Measurements from ENCODE around the gene PPP1R1C.

PPP1R1C gene

GRCh38 chr2:181984814-181985631, 630 bp upstream of the PPP1R1C start:
- Histone ChIP-seq H3K36me3 (ENCODE audit: low read length) (no peaks in the 10 kb centered on the region), H3K9me3 (ENCODE audit: insufficient read depth, low read length) (no peaks in the 10 kb centered on the region), H3K9ac (ENCODE audit: low read length) (no peak overlapping the region), H2AFZ (ENCODE audit: low read depth, low read length, severe bottlenecking) (no peak overlapping the region), H3K79me2 (ENCODE audit: insufficient read depth, low read length) (no peaks in the 10 kb centered on the region), H3K27me3 (ENCODE audit: low read length) (no peaks in the 10 kb centered on the region), H4K20me1 (ENCODE audit: low read depth, low read length) (no peaks in the 10 kb centered on the region), H3K27ac (ENCODE audit: low read depth, low read length) (no peak overlapping the region), H3K4me2 (ENCODE audit: low read depth, low read length, poor library complexity, severe bottlenecking) (no peak overlapping the region), H3F3A (ENCODE audit: insufficient read depth) (no peaks in the 10 kb centered on the region), H3K9me2 (replicated peaks; ENCODE audit: insufficient read depth, low read length) (no peaks in the 10 kb centered on the region), H3K4me3 (ENCODE audit: insufficient read depth, low read length, poor library complexity, severe bottlenecking) (no peak overlapping the region)
- TF ChIP-seq EZH2phosphoT487 (conservative IDR thresholded peaks at IDR 0.05; ENCODE audit: low read length) = no peak
- TF ChIP-seq CTCF (IDR thresholded peaks at IDR 0.05; ENCODE audit: insufficient read depth, low read length, poor library complexity, severe bottlenecking) = no peak

- no peaks in the 10 kb centered on the region for H3K36me3 ChIP-seq (ENCODE audit: low read length)
- no peak overlapping the region for H3K4me2 ChIP-seq (ENCODE audit: low read depth, low read length, poor library complexity, severe bottlenecking)
- no peak for TF ChIP-seq EZH2phosphoT487 (conservative IDR thresholded peaks at IDR 0.05; ENCODE audit: low read length)
- TF ChIP-seq CTCF (IDR thresholded peaks at IDR 0.05; ENCODE audit: insufficient read depth, low read length, poor library complexity, severe bottlenecking) = no peak
- no peaks in the 10 kb centered on the region for H3K27me3 ChIP-seq (ENCODE audit: low read length)
- H2AFZ ChIP-seq (ENCODE audit: low read depth, low read length, severe bottlenecking) = no peak overlapping the region
- H3K9me3 ChIP-seq (ENCODE audit: insufficient read depth, low read length) = no peaks in the 10 kb centered on the region
- H3K27ac ChIP-seq (ENCODE audit: low read depth, low read length) = no peak overlapping the region
- no peaks in the 10 kb centered on the region for H3K9me2 ChIP-seq (replicated peaks; ENCODE audit: insufficient read depth, low read length)
- H3K79me2 ChIP-seq (ENCODE audit: insufficient read depth, low read length) = no peaks in the 10 kb centered on the region
- no peak overlapping the region for H3K9ac ChIP-seq (ENCODE audit: low read length)
- no peak overlapping the region for H3K4me3 ChIP-seq (ENCODE audit: insufficient read depth, low read length, poor library complexity, severe bottlenecking)
- H3F3A ChIP-seq (ENCODE audit: insufficient read depth) = no peaks in the 10 kb centered on the region
- no peaks in the 10 kb centered on the region for H4K20me1 ChIP-seq (ENCODE audit: low read depth, low read length)
Measured at GRCh38 chr2:181988154-181988924, 2.7 kb downstream of the PPP1R1C start.

- H3K9ac ChIP-seq (ENCODE audit: low read length) = no peak overlapping the region
- no peaks in the 10 kb centered on the region for H3K79me2 ChIP-seq (ENCODE audit: insufficient read depth, low read length)
- no peak overlapping the region for H3K4me3 ChIP-seq (ENCODE audit: insufficient read depth, low read length, poor library complexity, severe bottlenecking)
- no peaks in the 10 kb centered on the region for H3F3A ChIP-seq (ENCODE audit: insufficient read depth)
- H3K9me2 ChIP-seq (replicated peaks; ENCODE audit: insufficient read depth, low read length) = no peaks in the 10 kb centered on the region
- H3K4me2 ChIP-seq (ENCODE audit: low read depth, low read length, poor library complexity, severe bottlenecking) = no peak overlapping the region
- H3K27ac ChIP-seq (ENCODE audit: low read depth, low read length) = no peak overlapping the region
- H3K27me3 ChIP-seq (ENCODE audit: low read length) = no peaks in the 10 kb centered on the region
- H4K20me1 ChIP-seq (ENCODE audit: low read depth, low read length) = no peaks in the 10 kb centered on the region
- TF ChIP-seq CTCF (IDR thresholded peaks at IDR 0.05; ENCODE audit: insufficient read depth, low read length, poor library complexity, severe bottlenecking) = no peak
- TF ChIP-seq EZH2phosphoT487 (conservative IDR thresholded peaks at IDR 0.05; ENCODE audit: low read length) = no peak
- no peaks in the 10 kb centered on the region for H3K36me3 ChIP-seq (ENCODE audit: low read length)
- H3K9me3 ChIP-seq (ENCODE audit: insufficient read depth, low read length) = no peaks in the 10 kb centered on the region
- no peak overlapping the region for H2AFZ ChIP-seq (ENCODE audit: low read depth, low read length, severe bottlenecking)
Measured at GRCh38 chr2:181989099-181989498, 3.4 kb downstream of the PPP1R1C start.
